ENCODE measurements around the gene CPNE1. TPM values are rescaled to one million over a fixed set of nuclear protein-coding genes. Genes with fewer than 3 reads are reported as not detected.
A peak's percentile ranks its signal among the peaks of the same experiment; 100 is the strongest.

CPNE1 gene
- total RNA-seq, 1 experiment from 2014 or later, result 155 TPM

DNA sequence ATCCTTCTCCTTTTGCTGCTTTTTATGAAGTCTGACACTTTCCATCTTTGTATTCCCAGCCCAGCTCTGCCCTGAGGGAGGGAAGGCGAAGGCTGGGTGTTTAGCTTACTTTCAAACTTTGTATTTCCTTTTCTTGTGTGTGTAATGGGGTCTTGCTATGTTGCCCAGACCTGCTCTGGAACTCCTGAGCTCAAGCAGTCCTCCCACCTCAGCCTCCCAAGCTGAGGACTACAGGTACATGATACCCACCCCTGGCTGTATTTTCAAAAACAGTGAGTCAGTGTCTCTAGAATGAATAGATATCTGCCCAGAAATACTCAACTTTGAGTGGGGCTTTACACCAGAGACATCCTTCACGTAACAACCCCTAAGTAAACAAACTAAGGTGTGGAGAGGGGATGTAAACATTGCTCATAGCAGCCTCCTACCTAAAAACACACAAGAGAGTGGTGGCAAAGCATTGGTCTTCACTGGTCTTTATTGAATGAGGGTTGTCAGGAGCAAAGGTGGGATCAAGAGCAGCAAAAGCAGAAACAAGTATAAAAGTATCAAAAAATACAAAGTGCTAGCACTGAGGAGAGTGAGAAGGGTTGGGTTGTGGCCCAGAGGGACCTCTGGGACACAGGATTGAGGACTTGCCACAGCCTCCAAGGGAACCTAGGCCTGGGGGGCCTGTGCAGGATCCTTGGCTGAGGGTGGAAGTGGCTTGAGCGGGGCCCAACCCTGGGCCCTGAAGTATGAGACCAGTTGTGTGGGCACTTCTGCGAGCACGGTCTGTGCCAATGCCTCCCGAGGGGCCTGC lies 38.9 kb downstream of the CPNE1 start:
- Histone ChIP-seq H3K79me1 (ENCODE audit: insufficient read depth, low read depth, low read length, poor library complexity, severe bottlenecking) (no peaks in the 10 kb centered on the region), H2BK5ac (ENCODE audit: insufficient read length, low read length) (no peak overlapping the region), H3K23me2 (ENCODE audit: insufficient read length, low read depth, low read length, poor library complexity, severe bottlenecking) (no peaks in the 10 kb centered on the region), H3T11ph (ENCODE audit: low read length) (no peak overlapping the region), H2AFZ (ENCODE audit: low read length) (no peak overlapping the region), H3K18ac (ENCODE audit: insufficient read length, low read depth, low read length) (no peak overlapping the region), H3K4me2 (ENCODE audit: insufficient read depth, insufficient read length, low read length) (no peak overlapping the region), H4K8ac (replicated peaks; ENCODE audit: insufficient read length, low read depth, low read length) (no peak overlapping the region), H3K27ac (ENCODE audit: insufficient read length, low read depth, low read length) (no peak overlapping the region), H3K79me2 (ENCODE audit: insufficient read depth, low read length) (no peaks in the 10 kb centered on the region), H3K23ac (ENCODE audit: insufficient read length, low read depth, low read length) (no peak overlapping the region), H2BK20ac (ENCODE audit: low read depth, low read length, poor library complexity, severe bottlenecking) (no peak overlapping the region), H4K20me1 (ENCODE audit: control insufficient read depth, insufficient read depth, insufficient read length) (no peaks in the 10 kb centered on the region), H2BK15ac (ENCODE audit: low read depth, low read length) (no peak overlapping the region), H3K27me3 (ENCODE audit: insufficient read depth, low read length) (no peaks in the 10 kb centered on the region), H4K5ac (ENCODE audit: insufficient read length, low read depth, low read length) (no peak overlapping the region), H4K91ac (ENCODE audit: insufficient read length, low read depth, low read length) (no peak overlapping the region), H3K56ac (ENCODE audit: insufficient read length, low read depth, low read length) (no peak overlapping the region), H3K4ac (ENCODE audit: low read depth, low read length) (no peak overlapping the region), H3K9me3 (ENCODE audit: control insufficient read depth, low read depth, low read length) (no peaks in the 10 kb centered on the region), H3K4me1 (ENCODE audit: insufficient read depth, low read length) (no peaks in the 10 kb centered on the region), H3K14ac (ENCODE audit: insufficient read depth, low read length) (no peak overlapping the region), H2BK120ac (ENCODE audit: low read depth, low read length, poor library complexity, severe bottlenecking) (no peak overlapping the region), H2AK5ac (ENCODE audit: insufficient read length, low read length) (no peak overlapping the region), H3K9ac (ENCODE audit: extremely low read depth, insufficient read length, low read length) (no peak overlapping the region), H2BK12ac (ENCODE audit: insufficient read length, low read depth, low read length) (no peak overlapping the region)
- peak overlapping the region in 1 of 3 experiments; percentile 82; a peak in 1 of 7 replicates for H3K27ac Mint-ChIP-seq
- no peak overlapping the region for H3K4me3 Mint-ChIP-seq
- no peaks in the 10 kb centered on the region; a peak in 1 of 5 replicates for H3K9me3 Mint-ChIP-seq
- peaks cover 39 to 52% (median 51%) of the 10 kb centered on the region in 3 experiments for H3K36me3 Mint-ChIP-seq (ENCODE audit: insufficient read depth in 1 of 3, low read depth in 3 of 3)
- H3K27me3 Mint-ChIP-seq (ENCODE audit: low read depth), result no peaks in the 10 kb centered on the region
- peaks cover 0 to 5% of the 10 kb centered on the region in 2 experiments; a peak in 1 of 4 replicates for H3K4me1 Mint-ChIP-seq
- DNase-seq, result peak; percentile 8
- no CpG with 5 or more reads among the region's 6 CpGs for WGBS (ENCODE audit: extremely low coverage, insufficient read length, low lambda C conversion rate)
- no peak for TF ChIP-seq CTCF (conservative IDR thresholded peaks at IDR 0.05)

Data from H9 (cell line).